ENCODE measurements around the gene USP7. TPM values are rescaled to one million over a fixed set of nuclear protein-coding genes. Genes with fewer than 3 reads are reported as not detected.

Gene USP7
- total RNA-seq, 1 donor from 2014 or later, result 41.3 TPM

DNA sequence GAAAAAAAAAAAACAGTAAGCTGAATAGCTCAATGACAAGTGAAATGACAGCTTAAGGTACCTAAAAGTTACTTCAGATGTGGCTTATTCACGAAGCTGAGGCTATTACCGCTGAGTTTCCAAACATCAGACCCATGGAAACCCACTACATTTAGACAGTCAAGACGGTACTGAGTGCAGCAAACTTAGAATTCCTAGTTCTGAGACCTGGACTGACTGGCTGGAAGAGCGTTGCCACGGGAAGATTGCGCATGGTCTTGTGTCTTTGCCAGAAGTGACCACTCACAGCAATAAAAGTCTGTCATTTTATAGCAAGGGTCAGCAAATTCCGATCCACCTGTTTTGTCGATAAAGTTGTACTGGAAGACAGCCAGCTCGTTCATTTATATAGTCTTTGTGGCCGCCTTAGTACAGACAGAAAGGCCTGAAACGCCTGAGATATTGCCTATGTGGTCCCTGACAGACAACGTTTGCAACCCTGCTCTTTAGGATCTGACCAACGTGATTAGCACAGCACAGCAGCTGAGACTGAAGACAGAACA is 62.3 kb downstream of the USP7 start:
- FAIRE-seq (no peak), DNase-seq (ENCODE audit: low read depth) (no peak)
- no peaks in the 10 kb centered on the region for H3K27me3 ChIP-seq (ENCODE audit: control insufficient read depth, insufficient read depth, low read length)
- TF ChIP-seq, protein P1, sequence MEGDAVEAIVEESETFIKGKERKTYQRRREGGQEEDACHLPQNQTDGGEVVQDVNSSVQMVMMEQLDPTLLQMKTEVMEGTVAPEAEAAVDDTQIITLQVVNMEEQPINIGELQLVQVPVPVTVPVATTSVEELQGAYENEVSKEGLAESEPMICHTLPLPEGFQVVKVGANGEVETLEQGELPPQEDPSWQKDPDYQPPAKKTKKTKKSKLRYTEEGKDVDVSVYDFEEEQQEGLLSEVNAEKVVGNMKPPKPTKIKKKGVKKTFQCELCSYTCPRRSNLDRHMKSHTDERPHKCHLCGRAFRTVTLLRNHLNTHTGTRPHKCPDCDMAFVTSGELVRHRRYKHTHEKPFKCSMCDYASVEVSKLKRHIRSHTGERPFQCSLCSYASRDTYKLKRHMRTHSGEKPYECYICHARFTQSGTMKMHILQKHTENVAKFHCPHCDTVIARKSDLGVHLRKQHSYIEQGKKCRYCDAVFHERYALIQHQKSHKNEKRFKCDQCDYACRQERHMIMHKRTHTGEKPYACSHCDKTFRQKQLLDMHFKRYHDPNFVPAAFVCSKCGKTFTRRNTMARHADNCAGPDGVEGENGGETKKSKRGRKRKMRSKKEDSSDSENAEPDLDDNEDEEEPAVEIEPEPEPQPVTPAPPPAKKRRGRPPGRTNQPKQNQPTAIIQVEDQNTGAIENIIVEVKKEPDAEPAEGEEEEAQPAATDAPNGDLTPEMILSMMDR (IDR thresholded peaks at IDR 0.05; ENCODE audit: insufficient read depth, low read length, severe bottlenecking), result no peak
- peaks cover 53% of the 10 kb centered on the region for H3K36me3 ChIP-seq (ENCODE audit: control insufficient read depth, insufficient read depth, low read length)
- H3K4me3 ChIP-seq (ENCODE audit: low read depth, low read length), result no peak overlapping the region

DNA sequence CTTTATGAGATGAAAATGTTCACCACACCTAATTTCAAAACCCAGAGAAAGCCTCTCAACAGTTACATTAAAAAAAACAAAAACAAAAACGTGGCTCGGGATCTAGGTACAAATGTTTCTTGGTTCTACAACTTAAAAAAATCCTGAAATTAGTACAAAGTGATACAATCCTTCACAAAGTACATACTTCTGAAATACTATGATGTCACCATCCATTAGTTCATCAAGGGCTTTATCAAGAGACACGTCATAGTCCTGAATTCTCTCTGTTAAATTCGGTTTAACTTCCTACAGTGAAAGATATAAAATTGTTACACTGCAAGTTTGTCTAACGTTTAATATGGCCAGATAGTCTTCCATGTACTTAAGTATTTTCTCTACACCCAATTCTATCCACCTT is 63.4 kb downstream of the USP7 start:
- TF ChIP-seq, protein P1 (IDR thresholded peaks at IDR 0.05; ENCODE audit: insufficient read depth, low read length, severe bottlenecking), result no peak
- Histone ChIP-seq H3K27me3 (ENCODE audit: control insufficient read depth, insufficient read depth, low read length) (no peaks in the 10 kb centered on the region), H3K4me3 (ENCODE audit: low read depth, low read length) (no peak overlapping the region), H3K36me3 (ENCODE audit: control insufficient read depth, insufficient read depth, low read length) (peaks cover 47% of the 10 kb centered on the region)
- DNase-seq (ENCODE audit: low read depth) (no peak), FAIRE-seq (no peak)

DNA sequence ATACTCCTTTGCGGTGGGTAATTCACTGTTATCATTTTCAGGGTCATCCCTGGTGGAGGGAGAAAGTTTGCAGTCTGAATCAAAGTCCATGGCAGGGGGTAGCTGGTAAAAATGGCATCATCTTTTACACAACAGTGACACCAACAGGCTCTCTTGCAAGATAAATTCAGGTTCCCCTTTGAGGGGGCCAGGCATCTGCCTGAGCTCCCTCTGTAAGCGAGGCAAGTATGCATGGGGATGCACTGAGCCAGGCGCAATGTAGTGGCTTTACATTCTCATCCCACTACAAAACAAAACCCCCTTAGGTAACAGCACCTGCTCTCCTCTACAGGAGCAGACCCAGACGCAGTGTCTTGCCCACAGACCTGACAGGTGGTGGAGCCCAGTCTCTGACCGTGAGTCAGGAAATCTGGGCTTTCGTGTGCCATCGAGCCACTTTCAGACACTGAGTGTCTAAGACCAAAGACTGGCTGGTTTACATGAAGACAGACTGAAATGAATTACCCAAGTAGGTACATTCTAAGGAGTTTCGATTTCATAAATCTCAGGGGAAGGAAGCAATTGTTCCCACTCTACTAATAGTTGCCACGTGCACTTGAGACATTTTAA is 63.9 kb downstream of the USP7 start:
- peaks cover 46% of the 10 kb centered on the region for H3K36me3 ChIP-seq (ENCODE audit: control insufficient read depth, insufficient read depth, low read length)
- TF ChIP-seq, protein P1 (IDR thresholded peaks at IDR 0.05; ENCODE audit: insufficient read depth, low read length, severe bottlenecking), result no peak
- FAIRE-seq, result no peak

DNA sequence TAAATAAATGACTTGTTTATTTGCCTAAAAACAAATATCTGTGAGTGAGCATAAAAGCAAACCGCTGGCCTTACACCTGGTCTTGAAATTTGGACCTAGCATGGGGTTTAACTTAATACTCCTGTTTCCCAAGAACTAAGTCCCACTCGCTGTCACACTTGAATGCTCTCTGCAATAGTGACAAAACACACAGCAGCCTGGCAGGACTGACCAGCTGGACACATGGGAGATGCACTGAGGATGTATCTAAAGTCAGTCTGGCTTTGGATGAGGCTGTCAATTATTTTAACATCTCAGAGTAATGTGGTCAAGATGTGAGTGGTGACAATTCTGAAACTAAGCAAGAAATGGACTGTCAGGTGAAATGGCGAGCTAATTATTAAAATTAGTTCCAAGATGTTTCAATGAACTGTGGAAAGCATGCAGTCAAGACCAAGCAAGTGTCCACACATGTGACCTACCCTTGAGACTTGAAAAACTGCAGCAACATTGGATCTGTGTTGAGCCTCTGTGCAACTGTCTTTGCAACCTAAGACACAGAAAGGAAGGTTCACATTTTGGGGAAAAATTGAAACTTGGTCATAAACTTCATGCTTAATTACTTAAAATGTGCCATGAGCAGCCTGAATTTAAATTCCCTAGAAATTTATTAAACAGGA is 64.9 kb downstream of the USP7 start:
- FAIRE-seq, result no peak
- TF ChIP-seq, protein P1 (IDR thresholded peaks at IDR 0.05; ENCODE audit: insufficient read depth, low read length, severe bottlenecking), result no peak
- H3K4me3 ChIP-seq (ENCODE audit: low read depth, low read length), result no peak overlapping the region
- peaks cover 46% of the 10 kb centered on the region for H3K36me3 ChIP-seq (ENCODE audit: control insufficient read depth, insufficient read depth, low read length)
- DNase-seq (ENCODE audit: low read depth), result no peak
- H3K27me3 ChIP-seq (ENCODE audit: control insufficient read depth, insufficient read depth, low read length), result no peaks in the 10 kb centered on the region

More for the DNA sequence above, 63.9 kb downstream of the USP7 start:
- no peak for DNase-seq (ENCODE audit: low read depth)
- Histone ChIP-seq H3K27me3 (ENCODE audit: control insufficient read depth, insufficient read depth, low read length) (no peaks in the 10 kb centered on the region), H3K4me3 (ENCODE audit: low read depth, low read length) (no peak overlapping the region)

DNA sequence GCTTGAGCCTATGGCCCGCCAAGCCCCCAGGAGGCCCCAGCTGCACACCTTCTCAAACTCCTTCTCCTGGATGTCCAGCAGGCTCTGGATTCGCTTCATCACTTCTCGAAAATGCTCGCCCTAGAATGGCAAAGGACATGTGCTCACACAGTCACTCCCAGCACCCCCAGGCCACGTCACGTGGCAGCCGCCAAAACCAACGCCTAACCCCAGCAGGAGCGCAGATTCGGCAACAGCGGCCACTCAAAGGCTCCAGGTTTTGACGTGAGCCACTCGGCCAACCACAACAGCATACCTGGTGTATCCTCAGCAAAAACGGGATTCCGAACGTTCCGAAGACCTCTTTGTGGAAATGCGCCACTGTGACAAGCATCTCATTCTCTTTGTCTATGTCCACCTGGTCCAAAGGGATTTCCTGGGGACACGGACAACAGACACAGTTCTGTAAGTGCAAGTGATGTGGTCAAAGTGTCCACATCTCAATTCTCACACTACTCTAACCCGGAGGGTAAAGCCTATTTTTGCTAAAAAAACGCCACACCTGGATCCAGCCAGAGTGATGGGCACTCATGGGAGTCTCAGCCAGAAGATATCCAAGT is 68.9 kb downstream of the USP7 start:
- peaks cover 34% of the 10 kb centered on the region for H3K36me3 ChIP-seq (ENCODE audit: control insufficient read depth, insufficient read depth, low read length)

More for the DNA sequence above, 68.9 kb downstream of the USP7 start:
- Histone ChIP-seq H3K4me3 (ENCODE audit: low read depth, low read length) (no peak overlapping the region), H3K27me3 (ENCODE audit: control insufficient read depth, insufficient read depth, low read length) (no peaks in the 10 kb centered on the region)
- no peak for DNase-seq (ENCODE audit: low read depth)
- FAIRE-seq, result no peak
- TF ChIP-seq, protein P1 (IDR thresholded peaks at IDR 0.05; ENCODE audit: insufficient read depth, low read length, severe bottlenecking), result no peak
